GM18870 (cell line): ENCODE results near the gene CYP2A6.
"Not testable (repeated sequence)": the region's sequence is repeated elsewhere in the genome, so short reads cannot be mapped to it uniquely, and the experiment has no call there.

ENCODE experiments used
- ATAC-seq: cut with Tn5 transposase; IDR thresholded peaks from one replicate; pipeline ENCODE4 v1.9.1; 2021; ENCODE audit warnings: moderate library complexity; ENCODE audit not compliant: unreplicated experiment

CYP2A6 gene

DNA sequence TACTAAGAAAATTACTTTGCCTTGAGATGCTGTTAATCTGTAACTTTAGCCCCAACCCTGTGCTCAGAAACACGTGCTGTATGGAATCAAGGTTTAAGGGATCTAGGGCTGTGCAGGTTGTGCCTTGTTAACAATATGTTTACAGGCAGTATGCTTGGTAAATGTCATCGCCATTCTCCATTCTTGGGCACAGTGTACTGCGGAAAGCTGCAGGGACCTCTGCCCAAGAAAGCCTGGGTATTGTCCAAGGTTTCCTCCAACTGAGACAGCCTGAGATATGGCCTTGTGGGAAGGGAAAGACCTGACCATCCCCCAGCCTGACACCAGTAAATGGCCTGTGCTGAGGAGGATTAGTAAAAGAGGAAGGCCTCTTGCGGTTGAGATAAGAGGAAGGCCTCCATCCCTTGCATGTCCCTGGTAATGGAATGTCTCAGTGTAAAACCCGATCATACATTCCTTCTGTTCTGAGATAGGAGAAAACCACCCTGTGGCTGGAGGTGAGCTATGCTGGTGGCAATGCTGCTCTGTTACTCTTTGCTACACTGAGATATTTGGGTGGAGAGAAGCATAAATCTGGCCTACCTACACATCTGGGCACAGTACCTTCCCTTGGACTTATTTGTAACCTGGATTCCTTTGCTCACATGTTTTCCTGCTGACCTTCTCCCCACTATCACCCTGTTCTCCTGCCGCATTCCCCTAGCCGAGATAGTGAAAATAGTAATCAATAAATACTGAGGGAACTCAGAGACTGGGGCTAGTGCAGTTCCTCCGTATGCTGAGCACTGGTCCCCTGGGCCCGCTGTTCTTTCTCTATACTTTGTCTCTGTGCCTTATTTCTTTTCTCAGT, 27.3 kb downstream of the CYP2A6 start:
- not testable (repeated sequence) for ATAC-seq

DNA sequence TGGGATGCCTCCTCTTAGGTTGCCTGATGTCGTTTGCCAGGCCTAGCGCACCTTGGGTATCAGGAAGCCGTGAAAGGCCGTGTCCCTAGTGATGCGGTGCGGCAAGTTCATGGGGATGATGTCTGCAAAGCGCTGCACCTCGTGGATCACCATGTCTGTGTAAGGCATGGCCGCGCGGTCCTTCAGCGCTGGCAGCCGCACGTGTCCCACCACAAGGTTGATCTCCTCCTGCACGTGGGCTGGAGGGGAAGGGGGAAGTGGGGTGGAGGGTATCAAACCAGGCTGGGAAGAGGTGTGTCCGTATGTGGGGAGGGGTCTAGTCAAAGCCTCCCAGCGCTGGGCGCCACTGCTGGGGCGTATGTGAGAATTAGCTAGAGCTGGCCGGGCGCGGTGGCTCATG, 28.1 kb downstream of the CYP2A6 start:
- ATAC-seq = no peak

DNA sequence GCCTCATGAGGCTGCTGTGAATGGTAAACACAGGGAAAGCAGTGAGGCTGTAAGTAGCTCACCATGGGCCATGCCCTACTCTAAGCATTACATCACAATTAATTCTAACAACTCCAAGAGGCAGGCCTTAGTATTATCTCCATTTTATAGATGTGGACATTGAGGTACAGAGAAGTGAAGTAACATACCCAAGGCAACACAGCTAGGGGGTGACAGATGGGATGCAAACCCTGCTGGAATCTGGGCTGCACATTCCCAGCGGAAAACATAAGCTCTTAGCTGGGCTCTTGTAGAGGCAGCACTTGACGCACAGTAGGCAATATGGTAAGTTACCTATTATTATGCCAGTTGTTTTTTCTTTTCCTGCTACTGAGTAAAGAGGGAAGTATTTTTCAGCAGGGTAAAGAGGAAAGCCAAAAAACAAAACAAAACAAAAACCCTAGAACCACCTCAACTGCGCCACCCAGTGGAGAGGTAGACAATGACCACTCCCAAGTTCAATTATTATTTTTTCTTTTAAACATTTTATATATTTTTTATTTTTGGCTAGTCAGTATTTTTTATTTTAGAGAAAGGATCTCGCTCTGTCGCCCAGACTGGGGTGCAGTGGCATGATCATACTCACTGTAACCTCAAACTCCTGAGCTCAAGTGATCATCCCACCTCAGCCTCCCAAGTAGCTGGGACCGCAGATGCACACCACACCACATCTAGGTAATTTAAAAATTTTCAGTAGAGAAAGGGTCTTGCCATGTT, 30.6 kb downstream of the CYP2A6 start:
- ATAC-seq = not testable (repeated sequence)

DNA sequence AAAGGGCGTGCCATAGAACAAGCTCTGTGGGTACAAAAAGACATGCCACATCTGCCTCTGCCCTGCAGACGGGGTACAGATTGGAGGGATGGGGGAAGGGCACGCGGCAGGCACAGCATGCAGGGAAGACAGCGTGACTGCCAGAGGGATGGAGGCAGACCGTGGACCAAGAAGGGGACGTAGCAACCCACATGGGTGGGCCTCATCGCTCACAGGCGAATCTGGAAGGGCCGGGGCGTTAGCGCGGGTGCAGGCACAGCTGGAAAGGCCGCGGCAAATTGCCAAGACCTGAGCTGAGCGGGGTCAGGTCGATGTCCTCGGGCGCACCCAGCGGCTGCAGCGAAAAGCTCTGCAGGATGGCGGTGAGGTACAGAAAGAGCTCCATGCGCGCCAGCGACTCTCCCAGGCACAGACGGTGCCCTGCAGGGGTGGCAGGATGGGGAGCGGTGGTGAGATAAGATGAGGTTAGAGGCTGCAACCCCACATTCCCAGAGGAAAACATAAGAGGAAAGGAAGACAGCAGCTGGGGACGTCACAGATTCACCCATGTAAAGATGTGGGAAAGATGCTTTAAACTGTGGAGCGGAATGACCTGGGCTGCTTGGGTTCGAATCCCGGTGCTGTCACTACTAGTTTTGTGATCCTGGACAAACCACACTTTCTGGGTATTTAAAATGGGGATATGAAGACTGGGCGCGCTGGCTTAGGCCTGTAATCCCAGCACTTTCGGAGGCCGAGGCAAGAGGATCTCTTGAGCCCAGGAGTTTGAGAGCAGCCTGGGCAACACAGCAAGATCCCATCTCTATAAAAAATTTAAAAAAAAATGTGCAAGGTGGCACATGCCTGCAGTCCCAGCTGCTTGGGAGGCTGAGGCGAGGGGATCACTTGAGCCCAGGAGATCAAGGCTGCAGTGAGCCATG, 31.5 kb downstream of the CYP2A6 start:
- ATAC-seq = not testable (repeated sequence)

DNA sequence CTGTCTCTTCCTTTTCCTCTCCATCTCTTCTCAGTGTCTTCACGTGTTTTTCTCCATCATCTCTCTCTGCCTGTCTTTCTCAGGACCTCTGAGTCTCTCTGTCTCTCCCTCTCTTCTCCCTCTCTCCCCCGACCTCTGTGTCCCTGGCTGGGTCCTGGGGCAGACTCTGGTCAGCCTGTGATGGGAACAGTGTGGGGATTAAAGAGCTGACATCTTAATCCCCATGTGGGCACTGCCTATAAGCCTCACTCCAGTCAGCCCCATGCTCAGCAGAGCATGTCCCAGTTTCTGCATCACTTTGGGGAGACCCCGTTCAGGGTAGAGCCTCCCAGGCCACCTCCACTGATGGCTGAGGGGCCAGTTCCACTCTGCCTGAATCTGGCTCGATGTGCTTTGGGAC, 35.0 kb downstream of the CYP2A6 start:
- no peak for ATAC-seq

DNA sequence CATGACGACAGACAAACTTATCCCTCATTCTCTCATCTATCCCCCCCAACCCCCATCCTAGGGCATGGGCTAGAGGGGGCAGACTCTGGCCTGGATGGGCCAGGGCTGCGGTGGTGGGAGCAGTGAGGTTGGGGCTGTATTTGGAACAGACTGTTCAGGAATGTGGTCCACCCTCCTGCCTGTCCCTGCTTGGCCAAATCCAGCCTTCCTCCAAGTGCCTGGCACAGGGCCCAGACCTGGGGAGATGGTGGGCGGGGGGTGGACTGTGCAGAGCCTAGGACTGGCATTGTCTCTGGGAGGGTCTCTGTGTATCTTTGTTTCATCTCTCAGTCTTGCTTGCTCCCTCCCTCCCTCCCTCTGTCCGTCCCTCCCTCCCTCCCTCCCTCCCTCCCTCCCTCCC, 37.1 kb downstream of the CYP2A6 start:
- ATAC-seq = no peak

DNA sequence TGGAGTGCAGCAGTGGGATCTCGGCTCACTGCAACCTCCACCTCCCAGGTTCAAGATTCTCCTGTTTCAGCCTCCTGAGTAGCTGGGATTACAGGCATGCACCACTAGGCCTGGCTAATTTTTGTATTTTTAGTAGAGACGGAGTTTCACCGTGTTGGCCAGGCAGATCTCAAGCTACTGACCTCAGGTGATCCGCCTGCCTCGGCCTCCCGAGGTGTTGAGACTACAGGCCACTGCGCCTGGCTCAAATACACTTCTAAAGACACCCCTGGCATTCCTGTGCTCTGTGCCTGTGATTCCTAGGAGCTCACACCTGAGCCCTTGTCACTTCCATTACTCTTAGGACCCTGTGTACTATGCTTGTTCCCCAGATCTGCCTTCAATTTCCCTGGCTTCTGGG, 37.7 kb downstream of the CYP2A6 start:
- not testable (repeated sequence) for ATAC-seq

DNA sequence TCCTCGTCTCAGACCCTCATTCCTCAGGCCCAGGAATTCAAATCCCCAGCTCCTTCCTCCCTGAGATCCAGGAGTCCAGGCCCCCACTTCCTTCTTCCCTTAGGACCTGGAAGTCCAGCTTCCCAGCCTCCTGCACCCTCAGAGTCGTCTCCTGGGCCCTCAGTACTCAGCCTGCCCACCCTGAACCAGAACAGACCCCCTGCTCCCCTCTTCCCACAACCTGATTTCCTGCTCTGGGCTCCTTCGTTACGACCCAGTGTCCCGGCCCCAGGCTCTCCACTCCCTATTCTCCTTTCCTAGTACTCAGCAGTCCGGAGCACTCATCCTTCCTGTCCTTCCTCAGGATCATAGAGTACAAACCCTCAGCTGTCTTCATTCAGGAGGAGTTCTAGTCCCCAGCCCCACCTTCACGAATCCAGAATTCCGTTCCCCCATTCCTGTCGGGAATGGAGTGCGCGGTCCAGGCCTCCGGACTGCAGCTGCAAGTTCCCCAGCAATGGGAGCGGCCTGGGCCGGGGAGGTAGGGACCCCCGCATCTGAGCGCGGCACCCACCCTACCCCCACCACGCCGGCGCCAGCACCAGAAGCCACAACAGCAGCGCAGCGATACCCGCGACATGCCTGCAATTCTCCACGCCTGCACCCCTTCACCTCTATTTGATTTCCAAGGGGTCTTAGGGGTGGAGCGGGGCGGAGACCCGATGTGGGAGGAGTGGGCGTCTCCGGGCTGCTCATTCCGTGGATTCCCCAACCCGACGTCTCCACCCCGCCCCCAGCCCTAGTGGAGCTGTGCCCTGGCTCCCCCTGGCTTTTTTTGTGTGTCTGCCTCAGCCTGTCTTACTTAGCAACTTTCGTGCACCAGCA, 38.5 kb downstream of the CYP2A6 start:
- ATAC-seq = no peak

DNA sequence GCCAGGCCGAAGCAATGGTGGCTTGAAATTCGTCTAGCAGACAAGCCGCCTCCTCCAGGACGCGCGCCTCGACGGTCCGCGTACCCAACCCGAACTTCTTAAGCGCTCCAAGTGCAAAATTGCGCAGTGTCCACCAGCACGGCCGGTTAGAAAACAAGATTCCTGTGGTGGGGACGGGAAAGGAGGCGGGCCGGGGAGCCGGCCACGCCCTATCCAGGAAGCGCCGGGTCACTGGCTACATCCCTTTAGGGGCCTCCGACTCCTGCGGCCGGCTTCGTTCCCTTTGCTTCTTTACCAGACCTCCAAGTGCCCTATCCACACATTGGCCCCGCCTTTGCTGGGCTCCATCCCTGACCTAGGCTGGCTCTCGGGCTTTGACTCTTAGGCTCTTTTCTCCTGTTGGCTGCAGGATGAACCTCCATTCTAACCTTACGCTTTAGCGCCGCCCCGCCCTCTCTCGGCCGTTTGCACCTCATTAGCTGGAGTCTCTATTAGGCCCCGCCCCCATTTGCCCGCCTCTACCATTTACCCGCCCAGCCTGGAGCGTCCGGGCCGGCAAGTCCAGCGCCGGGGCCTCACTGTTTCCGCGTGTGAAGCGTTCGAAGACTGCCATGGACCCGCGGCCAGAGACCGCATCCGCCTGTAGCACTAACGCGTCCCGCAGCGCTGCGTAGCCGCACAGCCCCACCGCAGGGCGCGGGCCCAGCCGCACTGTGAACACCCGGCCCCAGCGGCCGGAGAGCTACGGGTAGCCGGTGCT, 39.4 kb downstream of the CYP2A6 start:
- ATAC-seq = not testable (repeated sequence)

DNA sequence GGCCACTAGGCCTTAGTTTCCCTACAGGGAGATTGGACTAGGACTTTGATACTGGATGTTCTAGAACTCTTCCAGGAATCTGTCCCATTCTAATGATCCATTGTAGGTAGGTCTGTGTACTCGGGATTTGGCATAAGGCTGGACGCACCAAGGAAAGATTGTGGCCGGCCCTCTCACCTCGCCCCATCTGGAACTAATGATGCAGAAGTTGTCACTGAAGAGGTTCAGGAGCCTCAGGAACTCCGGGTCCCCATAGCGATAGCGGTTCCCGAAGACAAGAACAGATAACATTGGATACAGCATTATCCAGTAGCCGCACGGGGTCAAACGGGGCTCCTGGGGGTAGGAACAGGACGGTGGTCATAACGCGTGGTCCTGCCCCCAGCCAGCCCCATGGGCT, 40.1 kb downstream of the CYP2A6 start:
- ATAC-seq = no peak

DNA sequence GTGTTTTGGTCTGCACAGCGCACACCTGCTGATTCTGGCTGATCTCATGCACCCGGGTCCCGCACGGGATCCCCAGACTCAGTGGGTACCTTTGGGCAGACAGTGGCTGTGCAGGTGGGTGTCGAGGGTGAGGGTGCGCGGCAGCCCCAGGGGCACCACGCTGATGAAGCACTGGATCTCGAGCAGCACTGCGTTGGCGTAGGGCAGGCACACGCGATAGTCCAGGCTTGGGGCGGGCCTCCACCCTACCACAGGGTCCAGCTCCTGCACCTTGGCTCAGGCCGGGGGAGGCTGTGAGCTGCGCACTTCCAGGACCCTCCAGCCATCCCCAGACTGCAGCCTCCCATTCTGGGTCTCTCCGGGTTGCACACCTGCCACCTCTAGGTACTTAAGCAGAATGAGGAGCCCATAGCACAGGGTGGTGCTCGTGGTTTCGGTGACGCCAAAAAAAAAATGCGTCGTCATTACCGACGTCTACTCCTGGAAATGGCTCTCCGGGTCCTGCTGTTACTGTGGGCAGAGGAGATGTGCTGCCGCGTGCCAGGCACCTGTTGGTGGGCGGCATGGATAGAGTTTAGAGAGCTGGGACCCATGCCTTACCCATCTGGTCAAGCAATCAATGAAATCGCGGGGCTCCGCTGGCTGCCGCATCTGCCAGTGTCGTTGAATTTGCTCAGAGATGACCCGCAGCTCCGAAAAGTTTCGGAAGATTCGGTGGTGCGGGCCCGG, 40.7 kb downstream of the CYP2A6 start:
- no peak for ATAC-seq

DNA sequence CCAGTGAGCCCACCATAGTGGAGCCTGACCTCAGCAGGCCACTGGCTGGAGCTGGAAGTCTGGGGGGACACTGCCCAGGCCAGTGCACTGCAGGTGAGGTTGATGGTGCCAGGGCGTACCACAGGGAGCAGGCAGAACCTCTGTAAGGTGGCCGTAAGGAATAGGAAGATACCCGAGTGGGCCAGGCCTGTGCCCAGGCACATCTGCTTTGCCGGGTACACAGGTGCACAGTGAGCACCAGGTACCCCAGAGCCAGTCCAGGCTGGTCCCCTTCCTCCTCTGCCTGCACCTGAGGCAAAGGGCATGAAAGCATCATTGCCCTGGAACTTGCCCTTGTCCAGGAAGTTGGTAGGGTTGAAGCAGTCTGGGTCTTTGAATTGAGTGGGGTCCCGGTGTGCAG, 41.8 kb downstream of the CYP2A6 start:
- no peak for ATAC-seq

DNA sequence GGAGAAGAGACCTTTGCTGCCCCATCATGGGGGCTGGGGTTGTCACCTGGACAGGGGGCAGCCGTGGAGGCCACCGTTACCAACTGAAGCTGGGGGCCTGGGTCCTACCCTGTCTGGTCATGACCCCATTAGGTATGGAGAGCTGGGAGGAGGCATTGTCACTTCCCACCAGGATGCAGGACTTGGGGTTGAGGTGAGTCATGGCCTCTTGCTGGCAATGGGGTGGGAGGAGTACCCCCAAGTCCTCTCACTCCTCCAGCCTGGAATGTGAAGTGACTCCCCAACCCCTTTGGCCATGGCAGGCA, 42.3 kb downstream of the CYP2A6 start:
- ATAC-seq = no peak

DNA sequence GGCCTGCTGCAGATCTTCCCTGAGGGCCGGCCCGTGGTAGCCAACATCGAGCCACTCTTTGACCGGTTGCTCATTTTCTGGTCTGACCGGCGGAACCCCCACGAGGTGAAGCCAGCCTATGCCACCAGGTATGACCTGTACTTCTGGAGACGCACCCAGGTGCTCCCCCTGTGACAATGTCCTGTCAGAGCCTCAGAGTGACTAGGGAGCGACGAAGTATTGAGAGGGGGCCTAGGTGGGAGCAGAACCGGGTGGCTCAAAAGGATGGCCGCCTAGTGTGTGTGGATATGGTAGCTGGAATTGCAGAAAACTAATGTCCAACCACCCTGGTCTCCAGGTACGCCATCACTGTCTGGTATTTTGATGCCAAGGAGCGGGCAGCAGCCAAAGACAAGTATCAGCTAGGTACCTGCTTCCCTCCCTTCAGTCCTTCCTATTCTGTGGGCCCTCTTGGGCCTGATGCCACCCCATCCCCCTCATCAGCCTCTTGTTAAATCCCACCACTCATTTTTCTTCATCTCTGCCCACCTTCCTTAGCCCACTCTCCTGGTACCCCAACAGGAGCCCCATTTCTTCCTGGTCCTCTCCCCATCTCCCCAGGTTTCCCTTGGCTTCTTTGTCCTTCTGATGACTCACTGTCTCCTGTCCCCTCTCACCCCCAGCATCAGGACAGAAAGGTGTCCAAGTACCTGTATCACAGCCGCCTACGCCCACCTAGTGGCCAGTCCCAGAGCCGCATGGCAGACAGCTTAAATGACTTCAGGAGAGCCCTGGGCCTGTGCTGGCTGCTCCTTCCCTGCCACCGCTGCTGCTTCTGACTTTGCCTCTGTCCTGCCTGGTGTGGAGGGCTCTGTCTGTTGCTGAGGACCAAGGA, 42.9 kb downstream of the CYP2A6 start:
- ATAC-seq = no peak

DNA sequence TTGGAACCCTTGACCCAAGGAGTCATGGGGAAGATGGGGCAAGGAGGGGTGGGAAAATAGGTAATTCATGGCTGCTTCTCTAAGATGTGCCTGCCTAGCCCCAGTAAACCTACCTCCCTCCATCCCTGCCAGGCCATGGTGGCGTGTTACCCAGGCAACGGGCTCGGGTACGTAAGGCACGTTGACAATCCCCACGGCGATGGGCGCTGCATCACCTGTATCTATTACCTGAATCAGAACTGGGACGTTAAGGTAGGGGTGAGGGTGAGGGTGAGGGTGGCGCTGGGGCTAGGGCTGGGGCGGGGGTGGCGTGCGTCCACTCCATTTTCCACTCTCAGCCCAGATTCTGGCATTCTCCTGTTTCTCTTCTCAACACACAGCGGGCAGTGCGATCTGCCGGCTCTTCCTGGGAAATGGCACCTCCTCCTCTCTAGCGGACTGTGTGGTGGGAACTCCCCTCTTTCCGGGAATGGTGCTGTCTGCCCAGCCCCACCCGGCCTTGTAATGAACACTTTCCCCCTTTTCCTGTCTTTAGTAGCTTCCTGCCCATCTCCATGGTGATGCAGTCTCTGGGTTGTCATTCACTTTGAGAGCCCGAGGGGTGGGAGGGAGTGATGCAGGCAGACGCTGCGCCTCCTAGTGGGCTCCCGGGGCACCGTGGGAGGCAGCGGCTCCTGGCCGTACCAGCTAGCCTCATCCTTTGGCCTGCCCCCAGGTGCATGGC, 43.7 kb downstream of the CYP2A6 start:
- no peak for ATAC-seq

DNA sequence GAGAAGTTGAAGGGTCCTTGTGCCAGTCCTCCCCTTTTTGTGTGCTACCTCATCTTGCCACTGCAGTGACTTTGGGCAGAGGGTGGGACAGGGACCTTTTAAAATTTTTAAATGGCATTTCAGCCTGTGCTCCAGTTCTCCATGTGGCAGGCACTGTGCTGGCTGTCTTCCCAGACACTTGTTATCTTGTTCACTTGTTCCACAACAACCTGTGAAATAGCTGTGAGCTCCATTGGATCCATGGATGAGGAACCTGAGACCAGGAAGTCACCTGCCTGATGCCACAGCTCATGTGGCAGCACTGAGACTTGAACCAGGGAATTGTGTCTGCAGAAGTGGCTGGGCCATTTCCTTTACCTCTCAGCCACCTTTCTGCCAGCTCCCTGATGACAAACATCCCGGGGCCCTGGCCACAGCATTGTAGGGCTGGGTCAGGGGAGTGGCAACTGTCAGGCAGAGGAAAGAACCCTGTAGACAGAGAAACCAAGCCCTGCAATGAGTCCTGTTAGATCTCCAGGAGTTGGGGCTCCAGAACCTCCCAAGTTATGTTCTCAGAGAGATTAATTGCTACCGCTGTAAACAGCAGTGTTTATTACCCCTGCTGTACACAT, 44.9 kb downstream of the CYP2A6 start:
- no peak for ATAC-seq

DNA sequence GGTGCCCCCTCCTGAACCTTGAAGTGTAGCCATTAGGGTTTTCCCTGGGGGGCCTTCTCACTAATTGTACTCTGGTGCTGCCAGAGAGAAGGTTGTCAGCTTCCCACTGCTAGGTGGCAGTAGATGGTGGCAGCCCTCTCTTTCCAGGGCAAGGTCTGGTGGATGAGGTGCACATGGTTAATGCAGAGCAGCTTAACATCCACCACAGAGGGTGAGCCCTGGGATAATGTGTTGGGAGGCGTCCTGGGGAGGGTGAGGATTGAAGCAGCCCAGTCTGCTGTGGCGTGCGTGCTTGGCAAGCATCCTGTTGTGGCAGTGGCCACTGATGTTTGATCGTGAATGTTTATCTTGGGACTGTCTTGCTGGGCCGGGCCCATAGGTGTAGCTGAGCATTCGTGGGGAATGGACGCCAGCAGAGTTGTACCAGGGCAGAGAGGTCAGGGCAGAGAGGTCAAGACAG, 45.4 kb downstream of the CYP2A6 start:
- no peak for ATAC-seq
